ENCODE results near the gene STXBP6.

STXBP6 gene

DNA sequence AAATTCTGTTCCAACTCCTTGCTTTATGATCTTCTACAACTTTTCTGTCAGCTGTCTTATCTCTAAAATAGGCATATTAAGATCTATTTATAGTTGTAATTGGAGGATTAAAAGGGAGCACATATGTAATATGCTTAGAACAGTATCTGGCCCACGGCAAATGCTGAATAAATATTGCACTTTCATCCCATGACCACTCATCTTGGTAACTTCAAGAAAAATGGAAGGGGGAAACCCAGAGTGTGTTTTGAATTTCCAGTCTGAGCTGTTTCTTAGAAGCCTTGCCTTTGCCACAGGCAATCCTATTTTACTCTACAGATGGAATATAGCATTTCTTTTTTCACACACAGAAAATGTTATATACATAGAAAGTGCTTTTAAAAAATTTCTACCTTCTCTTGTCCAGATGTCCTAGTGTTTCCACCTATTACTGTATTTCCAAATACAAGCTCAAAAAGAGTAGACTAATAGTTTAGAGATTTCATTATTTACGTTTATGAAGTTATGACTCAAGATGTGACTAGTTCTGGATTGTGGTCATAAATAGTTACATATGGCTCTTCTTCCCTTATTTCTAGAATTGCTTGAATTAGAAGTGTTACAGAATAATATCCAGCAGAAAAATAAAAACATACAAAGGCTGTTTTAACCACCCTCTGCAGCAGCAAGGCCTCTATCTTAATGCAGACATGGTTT lies 6.2 kb upstream of the STXBP6 start:
- H3K4me3 Mint-ChIP-seq = no peak overlapping the region
- no peaks in the 10 kb centered on the region for H3K9me3 Mint-ChIP-seq
- peaks cover 27% of the 10 kb centered on the region for H3K27me3 Mint-ChIP-seq (ENCODE audit: low read depth)
- no peak overlapping the region for H3K27ac Mint-ChIP-seq
- TF ChIP-seq, protein P1, sequence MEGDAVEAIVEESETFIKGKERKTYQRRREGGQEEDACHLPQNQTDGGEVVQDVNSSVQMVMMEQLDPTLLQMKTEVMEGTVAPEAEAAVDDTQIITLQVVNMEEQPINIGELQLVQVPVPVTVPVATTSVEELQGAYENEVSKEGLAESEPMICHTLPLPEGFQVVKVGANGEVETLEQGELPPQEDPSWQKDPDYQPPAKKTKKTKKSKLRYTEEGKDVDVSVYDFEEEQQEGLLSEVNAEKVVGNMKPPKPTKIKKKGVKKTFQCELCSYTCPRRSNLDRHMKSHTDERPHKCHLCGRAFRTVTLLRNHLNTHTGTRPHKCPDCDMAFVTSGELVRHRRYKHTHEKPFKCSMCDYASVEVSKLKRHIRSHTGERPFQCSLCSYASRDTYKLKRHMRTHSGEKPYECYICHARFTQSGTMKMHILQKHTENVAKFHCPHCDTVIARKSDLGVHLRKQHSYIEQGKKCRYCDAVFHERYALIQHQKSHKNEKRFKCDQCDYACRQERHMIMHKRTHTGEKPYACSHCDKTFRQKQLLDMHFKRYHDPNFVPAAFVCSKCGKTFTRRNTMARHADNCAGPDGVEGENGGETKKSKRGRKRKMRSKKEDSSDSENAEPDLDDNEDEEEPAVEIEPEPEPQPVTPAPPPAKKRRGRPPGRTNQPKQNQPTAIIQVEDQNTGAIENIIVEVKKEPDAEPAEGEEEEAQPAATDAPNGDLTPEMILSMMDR (IDR thresholded peaks at IDR 0.05; ENCODE audit: unreplicated experiment in 3 of 3) = no peak
- H3K36me3 Mint-ChIP-seq (ENCODE audit: low read depth) = no peaks in the 10 kb centered on the region
- H3K4me1 Mint-ChIP-seq = peaks cover 18% of the 10 kb centered on the region

DNA sequence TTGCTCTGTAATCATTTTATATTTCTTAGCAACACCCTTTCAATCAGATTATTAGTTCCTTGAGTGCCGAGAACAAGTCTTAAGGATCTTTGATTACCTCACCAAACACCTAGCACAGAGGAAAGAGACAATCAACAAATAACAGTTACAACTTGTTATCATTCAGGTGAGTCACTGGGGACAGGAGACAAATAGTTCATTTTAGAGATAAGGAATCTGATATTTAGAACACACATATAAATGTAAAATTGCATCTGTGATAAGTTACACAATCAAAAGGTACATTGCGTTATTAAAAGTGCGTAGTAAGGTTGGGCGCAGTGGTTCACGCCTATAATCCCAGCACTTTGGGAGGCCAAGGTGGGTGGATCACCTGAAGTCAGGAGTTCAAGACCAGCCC lies 5.1 kb upstream of the STXBP6 start:
- TF ChIP-seq, protein P1 (IDR thresholded peaks at IDR 0.05; ENCODE audit: unreplicated experiment in 3 of 3) = no peak
- H3K36me3 Mint-ChIP-seq (ENCODE audit: low read depth) = no peaks in the 10 kb centered on the region
- H3K4me1 Mint-ChIP-seq = peaks cover 26% of the 10 kb centered on the region
- peaks cover 37% of the 10 kb centered on the region for H3K27me3 Mint-ChIP-seq (ENCODE audit: low read depth)
- H3K9me3 Mint-ChIP-seq = no peaks in the 10 kb centered on the region
- H3K4me3 Mint-ChIP-seq = no peak overlapping the region
- H3K27ac Mint-ChIP-seq = no peak overlapping the region

DNA sequence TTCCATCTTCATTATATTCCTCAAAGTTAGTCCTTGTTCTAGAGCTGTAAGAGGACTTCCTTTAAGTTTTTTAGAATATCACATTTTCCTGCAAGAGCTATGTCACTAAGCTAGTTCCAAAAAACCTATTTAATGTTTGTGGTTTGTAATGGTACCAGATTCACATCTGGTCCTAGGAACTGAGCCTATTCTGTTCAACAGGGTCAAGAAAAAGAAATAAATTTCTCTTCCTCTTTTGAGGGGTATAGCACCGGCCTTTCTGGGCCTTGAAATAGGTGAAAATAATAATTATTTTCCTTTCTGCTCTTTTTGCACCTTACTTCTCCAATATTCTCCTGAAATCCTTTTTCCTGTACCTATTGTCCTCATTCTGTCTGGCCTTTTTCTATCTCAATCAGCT lies 3.6 kb upstream of the STXBP6 start:
- H3K27ac Mint-ChIP-seq = no peak overlapping the region
- peaks cover 36% of the 10 kb centered on the region for H3K27me3 Mint-ChIP-seq (ENCODE audit: low read depth)
- H3K4me3 Mint-ChIP-seq = no peak overlapping the region
- no peaks in the 10 kb centered on the region for H3K36me3 Mint-ChIP-seq (ENCODE audit: low read depth)
- no peaks in the 10 kb centered on the region for H3K9me3 Mint-ChIP-seq
- H3K4me1 Mint-ChIP-seq = peaks cover 31% of the 10 kb centered on the region
- TF ChIP-seq, protein P1 (IDR thresholded peaks at IDR 0.05; ENCODE audit: unreplicated experiment in 3 of 3) = no peak

DNA sequence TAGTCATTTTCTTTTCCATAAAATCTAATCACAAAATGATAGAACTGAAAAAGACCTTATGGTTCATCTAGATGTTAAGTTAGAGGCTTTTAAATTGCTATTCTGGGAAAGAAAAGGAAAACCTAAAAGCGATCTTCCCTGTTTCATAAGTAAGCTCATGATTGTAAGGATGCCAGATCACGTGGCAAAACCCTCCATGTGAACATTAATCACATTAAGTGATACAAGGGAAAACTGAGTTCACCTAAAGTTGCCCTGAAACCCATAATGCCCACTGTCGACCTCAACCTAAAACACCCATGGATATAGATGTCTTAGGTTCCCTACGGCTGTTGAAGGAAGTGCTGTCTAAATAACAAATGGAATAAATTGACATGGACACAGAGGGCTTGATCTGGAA lies 3.0 kb upstream of the STXBP6 start:
- Mint-ChIP-seq H3K4me1 (peaks cover 36% of the 10 kb centered on the region), H3K27me3 (ENCODE audit: low read depth) (peaks cover 43% of the 10 kb centered on the region), H3K27ac (no peak overlapping the region), H3K9me3 (no peaks in the 10 kb centered on the region), H3K4me3 (no peak overlapping the region), H3K36me3 (ENCODE audit: low read depth) (no peaks in the 10 kb centered on the region)
- TF ChIP-seq, protein P1 (IDR thresholded peaks at IDR 0.05; ENCODE audit: unreplicated experiment in 3 of 3) = no peak

DNA sequence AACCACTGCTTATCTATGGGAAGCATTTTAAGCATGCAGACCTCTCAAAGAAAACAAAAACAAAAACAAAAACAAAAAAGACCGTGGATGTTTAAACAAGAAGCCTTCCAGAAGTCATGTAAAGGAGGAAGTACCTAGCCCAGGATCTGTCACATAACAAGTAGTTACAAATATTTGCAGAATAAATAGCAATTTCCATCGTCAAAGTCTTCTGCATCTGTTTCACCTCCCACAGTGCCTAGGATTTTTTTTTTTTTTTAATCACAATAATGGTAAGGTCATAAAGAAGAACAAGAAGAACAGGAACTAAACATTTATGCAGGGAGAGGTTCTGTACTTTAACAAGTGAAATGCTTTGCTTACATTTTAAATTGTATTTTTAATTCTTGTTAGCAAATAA lies 2.4 kb upstream of the STXBP6 start:
- Mint-ChIP-seq H3K36me3 (ENCODE audit: low read depth) (no peaks in the 10 kb centered on the region), H3K4me1 (peaks cover 36% of the 10 kb centered on the region), H3K27ac (no peak overlapping the region), H3K9me3 (no peaks in the 10 kb centered on the region), H3K4me3 (peak overlapping the region in 1 of 3 experiments; percentile 50), H3K27me3 (ENCODE audit: low read depth) (peaks cover 48% of the 10 kb centered on the region)
- TF ChIP-seq, protein P1 (IDR thresholded peaks at IDR 0.05; ENCODE audit: unreplicated experiment in 3 of 3) = no peak
